G401 (cell line): ENCODE measurements around the gene DDX39A. TPM values are rescaled to one million over a fixed set of nuclear protein-coding genes. Genes with fewer than 3 reads are reported as not detected.
"Not testable (repeated sequence)": the region's sequence is repeated elsewhere in the genome, so short reads cannot be mapped to it uniquely, and the experiment has no call there.

ENCODE experiments used
- DNase-seq: peaks from one replicate; pipeline ENCODE4 v3.0.0-alpha.2; 2015; ENCODE audit warnings: low spot score
- in situ Hi-C: cut with HindIII; loops from 2 replicates; pipeline ENCODE4 v1.10.0; 2016; ENCODE audit warnings: low sequenced_read_pairs, mixed read lengths
- total RNA-seq: library from RNA; depleted of rRNA; stranded (reverse); fragments of >200 nt; shearing (Covaris generic); gene quantifications from 2 replicates; pipeline ENCODE4 v1.2.3, GENCODE V29; 2014; rRNA removed

The DDX39A gene
- total RNA-seq, 1 experiment from 2014 or later = 204 TPM

DNA sequence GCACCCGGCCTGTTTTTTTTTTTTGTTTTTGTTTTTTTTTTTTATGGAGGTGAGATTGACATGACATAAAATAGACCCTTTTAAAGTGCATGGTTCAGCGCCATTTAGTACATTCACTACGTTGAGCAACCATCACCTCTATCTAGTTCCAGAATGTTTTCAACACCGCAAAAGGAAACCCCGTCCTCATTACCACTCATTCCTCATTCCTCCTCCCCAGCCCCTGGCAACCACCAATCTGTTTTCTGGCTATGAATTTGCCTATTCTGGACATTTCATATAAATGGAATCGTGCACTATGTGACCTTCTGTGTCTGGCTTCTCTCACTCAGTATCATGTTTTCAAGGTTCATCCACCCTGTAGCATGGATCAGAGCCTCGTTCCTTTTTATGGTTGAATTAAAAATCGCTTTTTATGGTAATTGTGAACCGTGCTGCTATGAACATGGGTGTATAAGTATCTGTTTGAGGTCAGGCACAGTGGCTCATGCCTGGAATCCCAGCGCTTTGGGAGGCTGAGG lies 47.8 kb downstream of the DDX39A start:
- DNase-seq = no peak
- in situ Hi-C loops = no loop called here

DNA sequence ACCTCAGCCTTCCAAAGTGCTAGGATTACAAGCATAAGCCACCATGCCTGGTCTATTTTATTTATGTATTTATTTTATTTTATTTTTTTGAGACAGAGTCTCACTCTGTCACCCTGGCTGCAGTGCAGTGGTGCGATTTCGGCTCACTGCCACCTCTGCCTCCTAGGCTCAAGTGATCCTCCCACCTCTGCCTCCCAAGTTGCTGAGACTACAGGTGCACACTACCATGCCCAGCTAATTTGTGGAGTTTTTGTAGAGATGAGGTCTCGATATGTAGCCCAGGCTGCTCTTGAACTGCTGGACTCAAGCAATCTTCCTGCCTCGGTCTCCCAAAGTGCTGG lies 48.2 kb downstream of the DDX39A start:
- in situ Hi-C loops = no loop called here
- no peak for DNase-seq

GRCh38 chr19:14370169-14370939 lies 48.8 kb downstream of the DDX39A start:
- in situ Hi-C loops = no loop called here
- DNase-seq = no peak

- DNase-seq = no peak
- in situ Hi-C loops = no loop called here
Measured at GRCh38 chr19:14369399-14370168, 49.6 kb downstream of the DDX39A start.

DNA sequence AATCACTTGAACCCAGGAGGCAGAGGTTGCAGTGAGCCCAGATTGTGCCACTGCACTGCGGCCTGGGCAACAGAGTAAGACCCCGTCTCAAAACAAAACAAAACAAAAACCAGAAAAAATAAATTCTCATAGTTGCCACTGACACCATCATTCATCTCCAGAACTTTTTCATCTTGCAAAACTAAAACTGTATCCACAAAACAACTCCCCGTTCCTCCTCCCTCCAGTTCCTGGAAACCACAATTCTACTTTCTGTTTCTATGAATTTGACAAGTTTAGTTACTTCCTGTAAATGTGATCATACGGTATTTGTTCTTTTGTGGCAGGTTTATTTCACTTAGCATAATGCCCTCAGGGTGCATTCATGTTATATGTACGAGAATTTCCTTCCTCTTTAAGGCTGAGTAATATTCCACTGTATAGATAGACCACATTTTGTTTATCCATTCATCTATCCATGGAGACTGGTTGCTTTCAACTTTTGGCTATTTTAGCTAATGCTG lies 51.1 kb downstream of the DDX39A start:
- in situ Hi-C loops = no loop called here
- no peak for DNase-seq

DNA sequence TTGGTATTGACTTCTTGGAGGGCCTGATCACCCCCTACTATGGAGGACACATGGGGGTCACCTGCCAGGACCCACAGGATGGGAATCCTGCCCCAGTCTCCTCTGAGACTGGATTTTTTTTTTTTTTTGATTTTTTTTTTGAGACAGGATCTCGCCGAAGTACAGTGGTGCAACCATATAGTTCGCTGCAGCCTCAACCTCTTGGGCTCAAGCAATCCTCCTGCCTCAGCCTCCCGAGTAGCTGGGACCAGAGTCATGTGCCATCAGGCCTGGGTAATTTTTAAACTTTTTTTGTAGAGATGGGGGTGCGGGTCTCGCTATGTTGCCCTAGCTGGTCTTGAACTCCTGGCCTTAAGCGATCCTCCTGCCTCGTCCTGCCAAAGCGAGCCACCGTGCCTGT lies 52.1 kb downstream of the DDX39A start:
- DNase-seq = no peak
- in situ Hi-C loops = no loop called here

DNA sequence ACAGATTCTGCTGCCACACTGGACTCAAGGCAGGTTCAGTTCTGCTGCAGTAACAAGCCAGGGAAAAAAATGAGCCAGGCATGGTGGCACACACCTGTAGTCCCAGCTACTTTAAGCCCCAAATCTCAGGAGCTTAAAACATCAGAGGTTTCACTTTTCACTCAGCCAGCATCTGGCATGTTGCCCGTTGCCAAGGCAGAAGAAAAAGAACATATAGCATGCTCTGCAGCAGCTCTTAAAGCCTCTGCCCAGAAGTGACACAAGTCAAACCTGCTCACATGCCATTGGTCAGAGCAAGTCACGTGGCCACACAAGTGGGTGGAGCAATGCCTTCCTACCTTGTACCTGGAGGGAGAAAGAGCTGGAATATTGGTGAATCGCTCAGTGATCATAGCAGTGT lies 52.6 kb downstream of the DDX39A start:
- in situ Hi-C loops = no loop called here
- peak; percentile 24 for DNase-seq

- DNase-seq, in situ Hi-C loops: not testable (repeated sequence)
Measured at GRCh38 chr19:14364098-14364443, 55.1 kb downstream of the DDX39A start.

DNA sequence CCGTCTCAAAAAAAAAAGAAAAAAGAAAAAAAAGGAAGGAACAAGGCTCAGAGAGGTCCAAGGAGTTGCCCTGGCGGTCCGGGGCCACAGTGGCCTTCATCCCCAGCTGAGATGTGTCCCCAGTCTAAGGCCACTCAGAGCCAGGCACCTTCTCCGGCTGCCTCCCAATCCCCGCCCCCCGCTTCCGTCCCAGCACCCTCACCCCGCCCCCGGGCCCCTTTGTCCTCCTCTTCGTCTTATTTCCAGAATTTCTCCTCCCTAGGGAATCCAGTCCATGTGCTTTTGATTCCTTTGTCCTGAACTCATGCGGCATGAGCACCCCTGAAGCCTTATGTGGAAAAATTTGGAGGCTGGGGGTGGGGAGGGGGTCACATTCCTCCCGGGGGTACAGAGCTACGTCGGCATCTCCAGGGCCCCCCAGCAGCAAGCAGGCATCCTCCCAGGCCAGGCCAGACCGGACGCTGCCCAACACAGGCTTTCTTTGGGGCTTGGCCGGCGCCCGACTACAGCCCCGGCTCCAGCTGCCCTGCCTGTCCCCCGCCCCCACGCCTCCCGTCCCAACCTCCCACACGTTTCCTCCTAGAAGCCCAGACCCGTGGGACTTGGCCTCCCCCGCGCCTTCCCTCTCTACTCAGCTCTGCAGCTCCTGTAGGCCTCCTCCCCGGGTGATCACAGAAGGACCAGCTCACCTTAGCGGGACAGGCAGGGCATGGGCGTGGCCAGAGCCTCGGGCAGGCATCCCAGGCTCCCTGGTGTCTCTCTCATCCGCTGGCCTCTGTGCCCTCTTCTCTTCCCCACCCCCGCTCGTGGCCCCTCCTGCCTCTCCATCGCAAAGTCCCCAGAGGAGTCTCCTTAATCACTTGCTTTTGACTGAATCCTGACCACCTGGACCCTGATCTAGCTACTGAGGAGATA lies 55.7 kb downstream of the DDX39A start:
- in situ Hi-C loops = no loop called here
- DNase-seq = peak; percentile 40

DNA sequence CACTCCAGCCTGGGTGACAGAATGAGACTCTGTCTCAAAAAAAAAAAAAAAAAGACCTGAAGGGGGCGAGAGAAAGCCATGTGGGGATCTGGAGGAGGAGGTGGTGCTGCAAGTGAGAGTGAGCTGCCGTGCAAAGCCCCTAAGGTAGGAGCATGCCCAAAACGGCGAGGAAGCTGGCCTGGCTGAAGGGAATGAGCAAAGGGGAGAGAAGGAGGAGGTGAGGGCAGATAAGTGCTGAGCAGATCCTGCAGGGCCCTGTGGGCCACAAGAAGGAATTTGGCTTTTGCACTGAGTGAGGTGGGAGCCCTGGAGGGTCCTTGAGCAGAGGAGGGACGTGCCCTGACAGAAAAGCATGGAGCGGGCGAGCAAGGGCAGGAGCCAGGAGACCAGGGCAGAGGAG lies 57.3 kb downstream of the DDX39A start:
- peak; percentile 27 for DNase-seq
- in situ Hi-C loops = no loop called here

Other genes starting within 250 kb of the DDX39A start
- 18.5 and 20.5 TPM in 2 replicates for gene ADGRL1, start 213.2 kb downstream of the DDX39A start, total RNA-seq
- gene ADGRE5, start 37.9 kb downstream of the DDX39A start, total RNA-seq = 25.3 and 28.1 TPM in 2 replicates
- gene PKN1, start 14.0 kb upstream of the DDX39A start, total RNA-seq = 94.8 and 98.6 TPM in 2 replicates
- gene PTGER1, start 56.0 kb upstream of the DDX39A start, total RNA-seq = 1.5 TPM in 1 of 2 replicates, not detected in the other
- 367 and 404 TPM in 2 replicates for gene GIPC1, start 76.8 kb upstream of the DDX39A start, total RNA-seq
- gene DNAJB1, start 99.1 kb upstream of the DDX39A start, total RNA-seq = 95.1 and 117 TPM in 2 replicates
- 166 and 226 TPM in 2 replicates for gene TECR, start 110.3 kb upstream of the DDX39A start, total RNA-seq
- 287 and 394 TPM in 2 replicates for gene NDUFB7, start 152.7 kb upstream of the DDX39A start, total RNA-seq
- gene CLEC17A, start 163.7 kb upstream of the DDX39A start, total RNA-seq = not detected in 2 replicates